Neural cell (in vitro differentiated cells): Measurements from ENCODE around the gene PCDHGC5. TPM values are rescaled to one million over a fixed set of nuclear protein-coding genes. Genes with fewer than 3 reads are reported as not detected.

Experiments
- polyA plus RNA-seq: library from polyadenylated mRNA; depleted of rRNA; stranded (reverse); fragments of >200 nt; gene quantifications from 2 replicates; pipeline ENCODE4 v1.2.3, GENCODE V29; 2014

Gene PCDHGC5
- polyA plus RNA-seq, 1 donor from 2014 or later: 0.51 TPM

Other genes with a start within 250 kb of the PCDHGC5 start
- gene PCDHB15, start 243.7 kb upstream of the PCDHGC5 start, polyA plus RNA-seq: 11.2 and 13.7 TPM in 2 replicates
- not detected in 2 replicates for gene SLC25A2, start 185.0 kb upstream of the PCDHGC5 start, polyA plus RNA-seq
- gene TAF7, start 168.3 kb upstream of the PCDHGC5 start, polyA plus RNA-seq: 173 and 198 TPM in 2 replicates
- 0.19 and 0.50 TPM in 2 replicates for gene PCDHGA1, start 158.6 kb upstream of the PCDHGC5 start, polyA plus RNA-seq
- 0.21 and 0.26 TPM in 2 replicates for gene PCDHGA2, start 150.3 kb upstream of the PCDHGC5 start, polyA plus RNA-seq
- 0.10 and 0.26 TPM in 2 replicates for gene PCDHGA3, start 145.3 kb upstream of the PCDHGC5 start, polyA plus RNA-seq
- gene PCDHGB1, start 139.0 kb upstream of the PCDHGC5 start, polyA plus RNA-seq: 0.46 and 0.68 TPM in 2 replicates
- 0.38 TPM in 1 of 2 replicates, not detected in the other for gene PCDHGA4, start 134.1 kb upstream of the PCDHGC5 start, polyA plus RNA-seq
- gene PCDHGB2, start 129.1 kb upstream of the PCDHGC5 start, polyA plus RNA-seq: 0.30 and 0.43 TPM in 2 replicates
- gene PCDHGA5, start 124.9 kb upstream of the PCDHGC5 start, polyA plus RNA-seq: 0.25 TPM in 1 of 2 replicates, not detected in the other
- gene PCDHGB3, start 118.8 kb upstream of the PCDHGC5 start, polyA plus RNA-seq: not detected in 2 replicates
- 0.09 TPM in 1 of 2 replicates, not detected in the other for gene PCDHGA6, start 115.2 kb upstream of the PCDHGC5 start, polyA plus RNA-seq
- gene PCDHGA7, start 106.3 kb upstream of the PCDHGC5 start, polyA plus RNA-seq: not detected in 2 replicates
- 9.3 and 13.0 TPM in 2 replicates for gene PCDHGB4, start 101.4 kb upstream of the PCDHGC5 start, polyA plus RNA-seq
- gene PCDHGA8, start 96.4 kb upstream of the PCDHGC5 start, polyA plus RNA-seq: 0.19 and 0.38 TPM in 2 replicates
- gene PCDHGB5, start 91.1 kb upstream of the PCDHGC5 start, polyA plus RNA-seq: 0.17 and 0.54 TPM in 2 replicates
- 0.11 TPM in 1 of 2 replicates, not detected in the other for gene PCDHGA9, start 86.3 kb upstream of the PCDHGC5 start, polyA plus RNA-seq
- gene PCDHGB6, start 81.1 kb upstream of the PCDHGC5 start, polyA plus RNA-seq: 29.2 and 34.4 TPM in 2 replicates
- gene PCDHGA10, start 76.1 kb upstream of the PCDHGC5 start, polyA plus RNA-seq: 7.3 and 8.1 TPM in 2 replicates
- gene PCDHGB7, start 71.4 kb upstream of the PCDHGC5 start, polyA plus RNA-seq: 4.7 and 5.1 TPM in 2 replicates
- 0.32 and 0.62 TPM in 2 replicates for gene PCDHGA11, start 68.0 kb upstream of the PCDHGC5 start, polyA plus RNA-seq
- gene PCDHGA12, start 58.6 kb upstream of the PCDHGC5 start, polyA plus RNA-seq: 0.11 and 0.56 TPM in 2 replicates
- gene PCDHGC3, start 13.1 kb upstream of the PCDHGC5 start, polyA plus RNA-seq: 2.1 and 2.8 TPM in 2 replicates
- 4.3 and 6.4 TPM in 2 replicates for gene PCDHGC4, start 4.1 kb upstream of the PCDHGC5 start, polyA plus RNA-seq
- 21.9 and 22.4 TPM in 2 replicates for gene DIAPH1, start 129.9 kb downstream of the PCDHGC5 start, polyA plus RNA-seq
- gene HDAC3, start 147.8 kb downstream of the PCDHGC5 start, polyA plus RNA-seq: 115 and 138 TPM in 2 replicates
- 44.9 and 49.4 TPM in 2 replicates for gene RELL2, start 147.9 kb downstream of the PCDHGC5 start, polyA plus RNA-seq
- 3.9 and 5.4 TPM in 2 replicates for gene FCHSD1, start 162.3 kb downstream of the PCDHGC5 start, polyA plus RNA-seq
- gene ARAP3, start 193.1 kb downstream of the PCDHGC5 start, polyA plus RNA-seq: 1.4 and 1.8 TPM in 2 replicates